Stimulated activated CD8-positive, alpha-beta memory T cell treated with anti-CD3 and anti-CD28 coated beads, Interleukin-4, amount 100 ng/mL, for 24 hours (primary cell): ENCODE results near the gene DVL3.

Experiments used
- DNase-seq: peaks from one replicate; pipeline ENCODE4 v3.0.0-alpha.2; 2020; ENCODE audit warnings: low read depth

DVL3 gene

GRCh38 chr3:184176377-184177330 is 21.5 kb downstream of the DVL3 start:
- DNase-seq: no peak

DNA sequence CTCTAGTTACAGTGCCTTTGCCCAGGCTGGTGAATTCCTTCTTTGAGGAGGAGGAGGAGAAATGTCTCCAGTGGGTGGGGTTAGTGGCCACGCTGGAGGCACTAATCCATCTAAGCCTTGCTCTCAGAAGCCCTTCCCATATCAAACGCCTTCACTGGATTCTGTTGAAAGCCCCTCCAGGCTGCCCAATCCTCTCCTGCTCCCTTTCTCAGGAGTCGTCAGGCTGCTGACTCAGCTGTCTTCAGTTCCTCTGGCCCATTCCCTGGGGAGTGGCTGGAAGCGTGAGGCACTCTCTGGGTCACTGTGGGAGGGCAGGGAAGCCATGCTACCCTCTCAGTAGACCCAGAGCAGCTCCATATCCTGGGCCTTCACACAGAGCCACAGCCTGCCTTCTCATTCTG is 22.2 kb downstream of the DVL3 start:
- DNase-seq: no peak

- no peak for DNase-seq
These were observed 22.7 kb downstream of the DVL3 start for GRCh38 chr3:184177767-184178306.

DNA sequence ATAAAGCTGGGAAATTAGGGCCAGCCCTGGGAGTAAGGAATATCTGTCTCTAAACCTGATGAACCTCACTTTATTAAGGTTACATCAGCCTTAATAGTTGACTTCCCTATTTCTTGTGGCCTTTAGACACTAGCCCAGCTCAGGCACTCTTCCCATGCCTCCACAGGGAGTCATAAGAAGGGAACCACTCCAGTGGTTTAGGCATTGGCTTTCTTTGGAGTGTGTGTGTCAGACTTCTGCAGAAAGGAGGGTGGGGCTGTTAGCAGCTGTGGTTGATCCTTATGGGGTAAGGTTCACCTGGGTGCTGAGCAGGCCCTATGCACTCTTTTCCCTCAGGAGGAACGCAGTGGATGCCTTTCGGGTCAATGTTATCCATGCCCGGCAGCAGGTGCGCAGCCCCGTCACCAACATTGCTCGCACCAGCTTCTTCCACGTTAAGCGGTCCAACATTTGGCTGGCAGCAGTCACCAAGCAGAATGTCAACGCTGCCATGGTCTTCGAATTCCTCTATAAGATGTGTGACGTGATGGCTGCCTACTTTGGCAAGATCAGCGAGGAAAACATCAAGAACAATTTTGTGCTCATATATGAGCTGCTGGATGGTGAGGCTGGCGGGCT is 23.5 kb downstream of the DVL3 start:
- no peak for DNase-seq

- no peak for DNase-seq
These were observed 25.0 kb downstream of the DVL3 start for GRCh38 chr3:184180165-184180564.

DNA sequence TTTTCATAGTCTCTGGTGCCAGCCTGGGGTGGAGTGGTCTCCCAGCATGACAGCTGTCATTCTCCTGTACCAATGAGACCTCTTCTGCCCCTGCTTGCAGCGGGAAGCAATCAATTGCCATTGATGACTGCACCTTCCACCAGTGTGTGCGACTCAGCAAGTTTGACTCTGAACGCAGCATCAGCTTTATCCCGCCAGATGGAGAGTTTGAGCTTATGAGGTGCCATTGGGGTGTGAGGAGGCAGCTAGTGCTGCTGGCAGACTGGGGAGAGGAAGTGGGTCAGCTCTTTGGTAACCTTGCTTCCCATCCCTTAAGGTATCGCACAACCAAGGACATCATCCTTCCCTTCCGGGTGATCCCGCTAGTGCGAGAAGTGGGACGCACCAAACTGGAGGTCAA is 26.4 kb downstream of the DVL3 start:
- no peak for DNase-seq

DNA sequence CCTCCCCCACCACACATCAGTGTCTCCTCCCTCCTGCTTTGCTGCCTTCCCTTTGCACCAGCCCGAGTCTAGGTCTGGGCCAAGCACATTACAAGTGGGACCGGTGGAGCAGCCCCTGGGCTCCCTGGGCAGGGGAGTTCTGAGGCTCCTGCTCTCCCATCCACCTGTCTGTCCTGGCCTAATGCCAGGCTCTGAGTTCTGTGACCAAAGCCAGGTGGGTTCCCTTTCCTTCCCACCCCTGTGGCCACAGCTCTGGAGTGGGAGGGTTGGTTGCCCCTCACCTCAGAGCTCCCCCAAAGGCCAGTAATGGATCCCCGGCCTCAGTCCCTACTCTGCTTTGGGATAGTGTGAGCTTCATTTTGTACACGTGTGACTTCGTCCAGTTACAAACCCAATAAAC is 28.5 kb downstream of the DVL3 start:
- DNase-seq: no peak

DNA sequence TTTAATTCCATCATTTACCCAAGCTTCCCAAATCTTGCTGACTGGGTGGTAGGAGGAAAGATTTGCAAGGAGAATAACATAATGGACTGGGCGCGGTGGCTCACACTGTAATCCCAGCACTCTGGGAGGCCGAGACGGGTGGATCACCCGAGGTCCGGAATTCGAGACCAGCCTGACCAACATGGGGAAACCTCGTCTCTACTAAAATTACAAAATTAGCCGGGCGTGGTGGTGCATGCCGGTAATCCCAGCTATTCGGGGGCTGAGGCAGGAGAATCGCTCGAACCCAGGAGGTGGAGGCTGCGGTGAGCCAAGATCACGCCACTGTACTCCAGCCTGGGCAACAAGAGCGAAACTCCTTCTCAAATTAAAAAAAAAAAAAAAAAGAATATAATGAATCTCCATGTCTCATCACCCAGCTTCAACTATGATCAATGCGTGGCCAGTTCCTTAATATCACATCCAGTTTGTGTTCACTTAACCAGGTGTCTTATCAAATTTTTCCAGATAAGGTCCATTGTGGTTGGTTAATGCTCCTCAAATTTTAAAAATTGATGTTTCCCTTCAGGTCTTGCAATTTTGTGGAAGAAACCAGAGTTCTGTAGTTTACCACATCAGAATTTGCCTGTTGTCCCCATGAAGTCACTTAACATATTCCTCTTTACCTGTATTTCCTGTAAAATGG is 29.5 kb downstream of the DVL3 start:
- no peak for DNase-seq

- DNase-seq: peak; percentile 99
These were observed 30.4 kb downstream of the DVL3 start for GRCh38 chr3:184185461-184186183.

- no peak for DNase-seq
These were observed 31.2 kb downstream of the DVL3 start, which contains the start of gene ABCF3 for GRCh38 chr3:184186184-184186901. Gene ABCF3, plus strand, starts transcription at chr3:184186199. Its CDS starts 9 bp downstream, at chr3:184186208.

DNA sequence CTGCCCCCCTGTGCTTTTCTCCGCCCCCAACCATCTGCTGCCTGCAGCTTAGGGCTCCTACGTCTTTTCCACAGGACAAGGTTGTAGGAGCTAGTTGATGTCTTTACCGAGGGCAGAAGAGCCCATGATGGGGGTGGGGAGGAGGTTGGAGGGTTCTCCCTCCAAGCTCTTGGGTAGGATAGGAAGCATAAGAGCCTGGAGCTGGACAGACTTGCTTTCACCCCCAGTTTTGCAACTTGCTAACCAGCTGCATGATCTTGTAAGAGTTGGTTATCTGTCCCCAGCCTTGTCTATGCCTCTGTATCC is 31.7 kb downstream of the DVL3 start:
- DNase-seq: no peak

- no peak for DNase-seq
These were observed 32.9 kb downstream of the DVL3 start for GRCh38 chr3:184188080-184188479.

GRCh38 chr3:184189421-184189820 is 34.2 kb downstream of the DVL3 start:
- DNase-seq: no peak

GRCh38 chr3:184192889-184193288 is 37.7 kb downstream of the DVL3 start:
- DNase-seq: no peak

- no peak for DNase-seq
These were observed 38.9 kb downstream of the DVL3 start for GRCh38 chr3:184193991-184194539.

DNA sequence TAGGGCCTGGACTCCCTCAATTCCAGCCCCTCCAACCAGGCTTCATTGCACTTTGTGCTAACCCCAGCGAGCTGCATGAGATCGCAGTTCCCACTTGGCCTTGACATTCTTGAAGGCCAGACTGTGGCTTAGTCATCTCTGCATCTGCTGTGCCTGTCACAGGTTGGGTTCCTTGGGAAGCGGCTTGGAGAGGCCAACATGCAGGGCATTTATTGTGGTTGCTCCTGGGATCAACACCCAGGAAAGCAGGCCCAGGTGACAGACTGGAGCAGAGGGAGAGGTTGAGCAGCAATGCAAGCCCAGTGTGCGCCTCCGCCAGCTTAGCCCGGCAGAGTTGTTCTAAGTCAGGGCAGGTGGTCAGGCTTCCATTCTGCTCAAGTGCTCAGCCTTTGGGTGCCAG is 41.4 kb downstream of the DVL3 start:
- no peak for DNase-seq

DNA sequence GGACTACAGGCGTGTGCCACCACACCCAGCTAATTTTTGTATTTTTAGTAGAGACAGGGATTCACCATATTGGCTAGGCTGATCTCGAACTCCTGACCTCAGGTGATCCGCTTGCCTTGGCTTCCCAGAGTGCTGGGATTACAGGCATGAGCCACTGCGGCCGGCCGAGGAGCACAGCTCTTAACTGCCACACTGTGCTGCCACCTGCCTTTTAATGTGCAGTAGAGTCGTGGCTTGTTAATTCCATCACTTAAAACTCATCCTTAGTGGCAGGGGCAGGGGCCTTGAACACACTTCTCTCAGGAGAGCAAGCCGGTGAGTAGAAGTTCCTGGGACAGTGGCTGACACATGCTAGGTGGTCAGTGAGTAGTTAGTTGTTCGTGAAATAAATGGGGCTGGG is 43.3 kb downstream of the DVL3 start:
- DNase-seq: no peak

GRCh38 chr3:184200825-184201224 is 45.6 kb downstream of the DVL3 start:
- no peak for DNase-seq

GRCh38 chr3:184203526-184203925 is 48.3 kb downstream of the DVL3 start:
- DNase-seq: no peak

GRCh38 chr3:184209146-184209923 is 54.2 kb downstream of the DVL3 start:
- DNase-seq: no peak
